T47D (cell line): ENCODE results near the gene SLC17A2.
A peak's percentile ranks its signal among the peaks of the same experiment; 100 is the strongest.
"Not testable (repeated sequence)": the region's sequence is repeated elsewhere in the genome, so short reads cannot be mapped to it uniquely, and the experiment has no call there.

Experiments
- DNase-seq, 2 experiments: peaks; one replicate each; pipeline versions ENCODE4 v3.0.0 to v3.0.0-alpha.2; 2011 to 2012; ENCODE audit warnings: low read depth in 1 of 2, low spot score in 1 of 2
- JUND ChIP-seq: IDR thresholded peaks from 2 replicates; pipeline ENCODE4 v1.6.1; 2012; ENCODE audit warnings: low read depth
- in situ Hi-C: cut with HindIII; loops from 2 replicates; pipeline ENCODE4 v1.10.0; 2016; ENCODE audit warnings: low sequenced_read_pairs, low pct_unique_long_range_greater_than_20kb

The SLC17A2 gene

DNA sequence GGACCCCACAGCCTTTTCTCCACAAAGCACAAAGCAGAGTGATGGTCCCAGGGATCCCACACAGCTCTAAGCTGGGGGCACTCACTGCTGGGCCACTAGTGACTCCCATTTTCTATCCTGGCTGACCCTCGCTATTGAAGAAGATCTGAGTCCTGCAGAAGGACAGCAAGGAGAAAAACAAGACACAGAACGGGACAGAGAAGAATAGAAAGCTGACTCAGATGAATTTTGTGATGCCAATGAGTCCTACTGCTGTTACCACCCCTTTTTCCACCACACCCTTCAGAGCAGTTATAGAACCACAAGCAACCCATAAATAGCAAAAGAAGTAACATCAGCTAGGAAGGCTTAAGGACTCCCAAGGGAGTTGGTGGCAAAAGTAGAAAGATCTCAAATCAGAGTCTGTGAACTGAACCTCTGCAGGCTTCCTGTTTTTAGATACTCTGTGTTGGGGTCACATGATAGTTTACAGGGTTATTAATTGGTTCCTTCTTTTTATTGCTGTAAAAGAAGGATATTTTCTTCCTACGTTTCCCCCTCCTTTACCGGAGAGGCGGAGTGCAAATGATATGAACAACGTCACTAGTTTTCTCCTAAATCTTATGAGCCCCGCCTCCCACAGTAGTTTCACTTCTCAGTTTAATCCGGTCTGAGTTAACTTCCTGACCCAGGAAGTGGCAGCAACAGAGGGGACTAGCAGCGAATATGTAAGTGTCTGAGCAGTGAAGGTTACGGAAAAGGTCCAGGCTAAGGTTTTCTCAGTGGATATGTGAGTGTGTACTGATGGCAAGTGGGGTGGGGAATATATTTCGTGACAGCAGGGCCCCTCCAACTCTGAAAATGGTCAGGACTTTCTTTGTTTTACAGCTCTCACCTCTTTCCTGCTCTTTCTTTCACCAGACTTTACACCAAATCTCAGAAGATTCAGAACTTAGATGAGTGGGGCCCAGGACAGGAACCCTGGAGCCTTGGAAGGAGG, 31.9 kb upstream of the SLC17A2 start, which contains the start of gene TRIM38:
Gene TRIM38, plus strand, starts transcription at position 654 of the 979 bp plus-strand sequence. CDS start 3,721 bp downstream, outside the sequence.
- DNase-seq, result peak; percentile 10 to 60
- in situ Hi-C loops, result no loop called here
- TF ChIP-seq JUND, result no peak

DNA sequence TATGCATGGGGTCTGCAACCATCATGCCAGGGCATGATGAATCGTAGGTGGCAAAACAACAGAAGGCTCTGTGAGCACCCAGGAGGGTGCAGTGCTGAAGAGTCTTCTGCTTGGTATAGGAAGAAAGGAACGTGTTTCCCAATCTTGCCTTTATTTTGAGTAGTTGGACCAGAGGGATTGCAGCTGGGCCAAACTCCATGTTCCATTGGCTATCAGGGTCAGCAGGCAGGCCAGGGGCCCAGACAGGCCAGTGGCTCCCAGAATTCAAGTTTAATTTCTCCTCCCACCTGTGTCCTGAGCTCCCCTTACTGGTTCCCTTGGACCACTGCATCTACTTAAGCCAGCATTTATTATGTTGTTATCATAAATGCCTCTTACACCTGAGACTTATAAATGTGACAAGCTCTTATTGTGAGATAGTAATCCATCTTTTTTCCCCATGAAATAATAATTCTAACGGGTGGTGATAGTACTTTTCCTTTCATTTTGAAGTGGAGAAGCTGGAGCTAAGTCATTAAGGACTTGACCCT, 31.2 kb upstream of the SLC17A2 start:
- no peak for DNase-seq
- in situ Hi-C loops, result no loop called here
- no peak for TF ChIP-seq JUND

DNA sequence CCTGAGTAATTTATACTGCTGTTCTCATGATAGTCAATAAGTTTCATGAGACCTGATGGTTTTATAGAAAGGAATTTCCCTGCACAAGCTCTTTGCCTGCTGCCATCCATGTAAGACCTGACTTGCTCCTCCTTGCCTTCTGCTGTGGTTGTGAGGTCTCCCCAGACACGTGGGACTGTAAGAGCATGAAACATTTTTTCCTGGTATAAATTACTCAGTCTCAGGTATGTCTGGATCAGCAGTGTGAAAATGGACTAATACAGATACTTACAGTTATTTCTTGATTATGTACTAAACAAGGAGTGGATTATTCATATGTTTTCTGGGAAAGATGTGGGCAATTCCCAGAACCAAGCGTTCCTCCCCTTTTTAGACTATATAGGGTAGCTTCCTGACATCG, 30.2 kb upstream of the SLC17A2 start:
- no peak for DNase-seq
- in situ Hi-C loops, result no loop called here
- no peak for TF ChIP-seq JUND

DNA sequence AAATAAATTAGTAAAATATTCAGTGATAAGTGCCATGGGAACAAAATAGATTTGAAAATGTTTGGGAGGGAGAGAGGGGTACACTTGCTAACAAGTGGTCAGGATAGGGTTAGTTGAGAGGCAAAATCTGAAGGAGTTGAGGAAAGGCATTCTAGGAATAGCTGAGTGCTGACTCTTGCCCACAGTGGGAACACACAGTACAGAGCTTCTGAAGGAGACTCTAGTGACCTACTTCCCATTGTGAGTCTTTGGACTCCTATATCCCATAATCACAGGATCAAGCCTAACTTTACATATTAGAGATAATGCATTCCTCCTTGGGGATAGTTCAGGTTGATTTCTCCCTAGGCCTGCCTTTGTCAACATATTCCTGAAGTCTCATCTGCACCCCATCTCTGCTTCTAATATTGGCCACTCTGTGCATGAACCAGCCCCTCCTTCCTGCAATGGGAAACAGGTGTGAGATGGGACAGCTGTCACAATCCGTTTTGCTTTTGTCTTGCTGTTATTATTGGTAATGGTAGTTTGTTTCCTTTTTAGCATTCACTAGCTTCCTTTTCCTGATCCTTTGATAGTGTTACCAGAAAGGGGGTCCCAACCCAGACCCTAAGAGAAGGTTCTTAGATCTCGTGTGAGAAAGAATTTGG, 29.5 kb upstream of the SLC17A2 start:
- no peak for DNase-seq
- in situ Hi-C loops, result no loop called here
- no peak for TF ChIP-seq JUND

DNA sequence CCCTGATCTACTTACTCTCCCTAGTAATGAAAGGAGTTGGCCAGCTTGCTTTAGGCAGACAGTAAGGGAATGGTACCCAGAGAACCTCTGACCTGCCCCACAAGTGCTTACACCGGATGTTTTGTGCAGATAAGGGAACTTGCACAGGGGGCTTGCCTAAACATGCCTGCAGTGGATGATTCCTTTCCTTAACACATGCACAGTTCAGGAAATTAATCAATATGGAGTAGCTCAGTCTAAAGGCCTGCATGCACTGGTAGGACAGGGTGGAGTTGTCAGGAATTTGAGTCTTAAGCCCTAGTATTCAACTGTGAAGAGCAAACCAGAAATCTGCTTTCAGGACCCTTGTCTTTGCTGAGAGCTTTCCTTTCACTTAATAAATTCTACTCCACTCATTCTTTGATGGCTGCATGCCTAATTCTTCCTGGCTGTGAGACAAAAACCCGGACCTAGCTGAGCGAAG, 28.2 kb upstream of the SLC17A2 start:
- TF ChIP-seq JUND, result no peak
- in situ Hi-C loops, result no loop called here
- no peak for DNase-seq

DNA sequence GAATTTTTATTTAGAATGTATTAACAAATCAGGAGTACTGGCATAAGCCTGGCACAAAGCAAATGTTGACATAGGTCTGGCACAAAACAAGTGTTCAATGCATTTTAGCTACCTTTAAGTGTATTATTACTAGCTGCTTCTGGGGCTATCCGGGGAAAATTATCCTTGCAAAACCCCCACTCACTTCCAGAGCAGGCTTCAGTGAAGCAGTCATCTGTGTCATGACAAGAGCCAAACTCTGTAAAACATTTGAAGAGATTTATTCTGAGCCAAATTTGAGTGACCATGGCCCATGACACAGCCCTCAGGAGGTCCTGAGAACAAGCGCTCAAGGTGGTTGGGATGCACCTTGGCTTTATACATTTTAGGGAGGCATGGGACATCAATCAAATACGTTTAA, 25.7 kb upstream of the SLC17A2 start:
- no peak for DNase-seq
- no peak for TF ChIP-seq JUND
- in situ Hi-C loops, result no loop called here

DNA sequence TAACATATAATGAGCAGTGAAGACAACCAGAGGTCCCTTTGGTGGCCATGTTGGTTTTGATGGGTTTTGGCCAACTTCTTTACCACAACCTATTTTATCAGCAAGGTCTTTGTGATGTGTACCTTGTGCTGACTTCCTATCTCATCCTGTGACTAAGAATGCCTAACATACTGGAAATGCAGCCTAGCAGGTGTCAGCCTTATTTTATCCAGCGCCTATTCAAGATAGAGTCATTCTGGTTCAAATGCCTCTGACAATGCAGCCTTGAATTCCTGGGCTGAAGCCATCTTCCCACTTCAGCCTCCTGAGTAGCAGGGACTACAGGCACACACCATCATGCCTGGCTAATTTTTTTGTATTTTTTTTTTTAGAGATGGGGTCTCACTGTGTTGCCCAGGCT, 24.3 kb upstream of the SLC17A2 start:
- no peak for TF ChIP-seq JUND
- in situ Hi-C loops, result no loop called here
- DNase-seq, result no peak

DNA sequence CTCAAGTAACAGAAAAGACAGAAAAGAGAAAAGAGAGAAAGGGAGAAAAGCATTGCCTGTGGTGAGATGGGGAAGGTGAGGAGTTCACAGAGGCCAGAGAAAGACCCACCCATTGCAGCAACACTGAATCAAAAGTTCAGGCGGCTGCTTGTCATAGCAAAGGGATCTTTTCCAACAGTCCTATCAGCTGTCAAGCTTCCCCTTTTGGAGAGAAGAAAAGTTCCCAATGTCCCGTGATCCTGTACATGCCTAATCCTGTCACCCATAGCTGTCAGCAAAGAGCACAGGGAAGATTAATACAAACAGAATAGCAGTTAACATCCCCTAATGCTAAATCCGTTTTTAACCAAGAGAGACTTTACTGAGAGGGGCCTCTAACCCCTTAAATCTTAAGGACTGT, 23.2 kb upstream of the SLC17A2 start:
- TF ChIP-seq JUND, result no peak
- DNase-seq, result no peak
- in situ Hi-C loops, result no loop called here

DNA sequence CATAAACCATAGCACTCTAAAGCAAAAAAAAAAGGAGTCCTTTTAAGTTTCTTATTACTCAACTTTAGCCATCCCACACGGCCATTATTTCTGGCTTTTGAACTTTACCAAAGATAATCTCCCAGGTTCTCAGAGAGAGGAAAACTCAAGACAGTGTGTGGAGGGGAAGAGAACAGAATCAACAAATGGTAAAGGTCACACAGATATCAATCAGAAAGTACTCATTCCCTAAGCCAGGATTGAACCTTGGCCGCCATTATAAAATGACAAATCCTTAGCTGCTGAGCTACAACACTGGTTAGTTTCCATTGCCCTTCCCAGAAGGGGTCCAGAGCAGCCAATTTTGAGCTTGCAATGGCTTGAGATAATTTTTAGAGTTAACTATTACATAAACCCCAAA, 22.0 kb upstream of the SLC17A2 start:
- DNase-seq, result no peak
- in situ Hi-C loops, result no loop called here
- no peak for TF ChIP-seq JUND

DNA sequence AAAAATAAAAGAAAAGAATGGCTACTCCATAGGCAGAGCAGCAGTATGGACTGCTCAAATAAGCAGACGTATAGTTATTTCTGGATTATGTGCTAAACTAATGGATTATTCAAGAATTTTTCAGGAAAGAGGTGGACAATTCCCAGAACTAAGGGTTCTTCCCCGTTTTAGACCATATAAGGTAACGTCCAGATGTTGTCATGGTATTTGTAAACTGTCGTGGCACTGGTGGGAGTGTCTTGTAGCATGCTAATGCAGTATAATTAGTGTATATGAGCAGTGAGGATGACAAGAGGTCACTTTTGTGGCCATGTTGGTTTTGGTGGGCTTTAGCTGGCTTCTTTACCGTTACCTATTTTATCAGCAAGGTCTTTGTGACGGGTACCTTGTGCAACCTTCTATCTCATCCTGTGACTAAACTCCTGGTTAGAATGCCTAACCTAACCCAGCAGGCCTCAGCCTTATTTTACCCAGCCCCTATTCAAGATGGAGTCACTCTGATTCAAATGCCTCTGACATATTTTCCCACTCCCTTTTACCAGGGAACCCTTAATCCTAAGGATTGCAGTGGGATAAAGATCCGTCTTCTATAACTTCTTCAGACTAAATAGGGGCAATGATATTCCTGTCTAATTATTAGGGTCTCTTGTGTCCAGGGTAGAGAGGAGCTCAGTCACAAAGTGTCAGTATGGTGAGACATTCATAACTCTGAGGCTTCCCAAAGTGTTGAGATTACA, 21.0 kb upstream of the SLC17A2 start:
- in situ Hi-C loops, result no loop called here
- no peak for DNase-seq
- no peak for TF ChIP-seq JUND

DNA sequence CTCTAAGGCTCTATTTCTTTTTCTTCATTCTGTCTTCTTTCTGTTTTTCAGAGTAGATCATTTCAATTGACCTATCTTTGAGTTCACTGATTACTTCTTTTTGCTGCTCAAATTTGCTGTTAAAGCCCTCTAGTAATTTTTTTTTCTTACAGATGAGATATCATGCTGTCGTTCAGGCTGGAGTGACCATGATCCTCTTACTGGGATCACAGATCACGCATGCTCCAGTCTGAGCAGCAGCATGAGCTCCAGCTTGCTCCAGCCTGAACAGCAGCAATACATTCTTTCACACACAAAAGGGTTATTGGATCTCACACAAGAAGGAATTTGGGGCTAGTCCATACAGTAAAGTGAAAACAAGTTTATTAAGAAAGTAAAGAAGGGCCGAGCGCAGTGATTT, 19.8 kb upstream of the SLC17A2 start:
- TF ChIP-seq JUND, result no peak
- DNase-seq, result no peak
- in situ Hi-C loops, result no loop called here

DNA sequence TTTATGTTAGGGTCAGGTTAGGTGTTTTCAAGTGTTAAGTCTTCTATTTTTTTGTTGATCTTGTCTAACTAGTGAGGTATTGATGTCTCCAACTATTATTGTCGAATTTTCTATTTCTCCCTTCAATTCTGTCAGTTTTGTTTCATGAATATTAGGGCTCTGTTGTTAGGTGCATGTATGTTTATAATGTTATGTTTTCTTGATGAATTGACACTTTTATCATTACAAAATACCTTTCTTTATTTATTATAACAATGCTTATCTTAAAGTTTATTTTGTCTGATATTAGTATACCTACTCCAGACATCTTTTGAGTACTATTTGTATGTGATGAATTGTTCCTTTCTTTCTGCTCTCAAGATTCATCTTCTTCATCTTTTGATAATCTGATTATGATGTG, 19.2 kb upstream of the SLC17A2 start:
- TF ChIP-seq JUND, result no peak
- DNase-seq, result no peak
- in situ Hi-C loops, result no loop called here

DNA sequence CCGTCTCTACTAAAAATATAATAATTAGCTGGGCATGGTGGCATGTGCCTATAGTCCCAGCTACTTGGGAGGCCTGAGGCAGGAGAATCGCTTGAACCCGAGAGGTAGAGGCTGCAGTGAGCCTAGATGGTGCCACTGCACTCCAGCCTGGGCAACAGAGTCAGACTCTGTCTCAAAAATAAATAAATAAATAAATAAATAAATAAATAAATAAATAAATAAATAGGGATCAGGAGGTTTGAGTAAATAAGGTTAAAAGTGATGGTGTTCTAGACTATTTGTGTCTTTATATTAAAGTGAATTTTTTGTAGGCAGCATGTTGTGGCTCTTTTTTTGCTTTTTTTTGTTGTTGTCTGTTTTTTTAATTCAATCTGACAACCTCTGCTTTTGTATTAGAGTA, 17.0 kb upstream of the SLC17A2 start:
- DNase-seq, in situ Hi-C loops: not testable (repeated sequence)
